MCF 10A (cell line): Measurements from ENCODE around the gene GREB1. TPM values are rescaled to one million over a fixed set of nuclear protein-coding genes. Genes with fewer than 3 reads are reported as not detected.

Source experiments
- BruUV-seq: library from RNA; stranded (reverse); fragments of 400-500 nt; replicated peaks from 2 replicates; lab custom pipeline; 2021; lab: Mats Ljungman, UMichigan
- CTCF ChIA-PET: fragments of 300-600 bp; sonication (Branson Sonifier 250); formaldehyde crosslinking; extraction: SDS; loops from one replicate; lab custom pipeline; 2021; ENCODE audit warnings: antibody characterized with exemption, inconsistent platforms; lab: Yijun Ruan, JAX
- POLR2A ChIA-PET: fragments of 300-600, 350-650 bp; sonication (Branson Sonifier 250); formaldehyde crosslinking; extraction: SDS; loops from one replicate; lab custom pipeline; 2020; ENCODE audit warnings: antibody characterized with exemption, inconsistent platforms; lab: Yijun Ruan, JAX
- DNase-seq: peaks from one replicate; pipeline ENCODE4 v3.0.0-alpha.2; 2018; ENCODE audit not compliant: unreplicated experiment
- H3K27ac Mint-ChIP-seq: one replicate; pipeline ENCODE4 v1.8.0; 2022; ENCODE audit warnings: mild to moderate bottlenecking, low read depth, mixed read lengths; ENCODE audit not compliant: unreplicated experiment
- H3K27me3 Mint-ChIP-seq: one replicate; pipeline ENCODE4 v1.8.0; 2022; ENCODE audit warnings: mixed read lengths; ENCODE audit not compliant: insufficient read depth, unreplicated experiment
- H3K36me3 Mint-ChIP-seq: one replicate; pipeline ENCODE4 v1.8.0; 2022; ENCODE audit warnings: mild to moderate bottlenecking, moderate library complexity, mixed read lengths; ENCODE audit not compliant: insufficient read depth, unreplicated experiment
- H3K4me1 Mint-ChIP-seq: one replicate; pipeline ENCODE4 v1.8.0; 2022; ENCODE audit warnings: mixed read lengths; ENCODE audit not compliant: insufficient read depth, unreplicated experiment
- H3K4me3 Mint-ChIP-seq: one replicate; pipeline ENCODE4 v1.8.0; 2022; ENCODE audit warnings: mild to moderate bottlenecking, moderate library complexity, mixed read lengths; ENCODE audit not compliant: unreplicated experiment
- H3K9me3 Mint-ChIP-seq: one replicate; pipeline ENCODE4 v1.8.0; 2022; ENCODE audit warnings: mixed read lengths; ENCODE audit not compliant: unreplicated experiment
- intact Hi-C: fragments of 100-400 bp; cut with micrococcal nuclease; formaldehyde crosslinking; loops from 2 replicates; pipeline ENCODE4 v1.14.1; 2022
- total RNA-seq: library from RNA; stranded (reverse); gene quantifications from 2 replicates; pipeline ENCODE4 v1.2.3, GENCODE V29; 2022
- TF ChIP-seq, protein P1 (sequence below): fragments of 200-600 bp; IDR thresholded peaks from one replicate; pipeline ENCODE4 v1.8.0; 2022; ENCODE audit warnings: antibody characterized with exemption, mild to moderate bottlenecking; ENCODE audit not compliant: unreplicated experiment

Gene GREB1
- total RNA-seq, 1 experiment from 2014 or later, result 1.7 TPM

DNA sequence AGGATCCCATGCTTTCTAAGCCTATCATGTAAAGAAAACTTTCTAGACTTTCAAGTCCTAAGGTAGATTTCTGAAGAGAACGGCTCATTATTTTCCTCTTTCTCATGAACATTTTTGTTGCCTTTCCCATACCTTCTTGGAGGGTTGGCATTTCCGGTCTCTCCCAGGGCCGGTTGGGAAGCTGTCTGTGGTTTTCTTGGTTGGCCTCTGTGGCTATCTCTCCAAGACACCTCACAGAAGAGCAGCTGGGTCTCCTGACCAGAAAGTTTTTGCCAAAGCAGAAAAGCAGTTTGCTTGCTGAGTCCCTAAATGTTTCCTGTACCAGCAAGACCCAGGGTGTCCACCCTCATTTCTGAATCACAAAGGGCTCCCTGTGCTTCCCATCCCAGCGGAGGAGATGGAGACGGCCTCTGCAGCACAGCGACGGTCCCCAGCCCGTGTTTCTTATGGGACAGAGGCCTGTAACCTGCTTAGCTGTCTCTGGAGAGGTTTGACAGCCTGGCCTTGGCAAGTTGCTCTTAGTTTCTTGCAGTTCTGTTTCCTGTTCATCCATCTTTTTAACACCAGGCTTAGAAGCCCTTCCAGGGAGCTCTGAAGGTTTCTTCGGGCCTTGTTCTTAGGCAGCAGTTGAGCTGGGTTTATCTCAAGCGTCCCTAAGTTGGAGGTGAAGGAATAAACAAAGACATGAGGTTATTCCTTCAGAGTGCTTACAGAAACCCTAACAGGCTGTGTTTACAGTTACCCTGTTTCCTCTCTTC is 39.8 kb downstream of the GREB1 start:
- intact Hi-C loops, result no loop called here
- CTCF ChIA-PET, result interaction anchor here (0.6 to 2.7 kb wide), 4 partner anchors 10 to 206 kb away, joined by 3 to 31 read pairs (median 4); partner anchors contain the start of gene GREB1
- H3K27ac Mint-ChIP-seq, result no peak overlapping the region

DNA sequence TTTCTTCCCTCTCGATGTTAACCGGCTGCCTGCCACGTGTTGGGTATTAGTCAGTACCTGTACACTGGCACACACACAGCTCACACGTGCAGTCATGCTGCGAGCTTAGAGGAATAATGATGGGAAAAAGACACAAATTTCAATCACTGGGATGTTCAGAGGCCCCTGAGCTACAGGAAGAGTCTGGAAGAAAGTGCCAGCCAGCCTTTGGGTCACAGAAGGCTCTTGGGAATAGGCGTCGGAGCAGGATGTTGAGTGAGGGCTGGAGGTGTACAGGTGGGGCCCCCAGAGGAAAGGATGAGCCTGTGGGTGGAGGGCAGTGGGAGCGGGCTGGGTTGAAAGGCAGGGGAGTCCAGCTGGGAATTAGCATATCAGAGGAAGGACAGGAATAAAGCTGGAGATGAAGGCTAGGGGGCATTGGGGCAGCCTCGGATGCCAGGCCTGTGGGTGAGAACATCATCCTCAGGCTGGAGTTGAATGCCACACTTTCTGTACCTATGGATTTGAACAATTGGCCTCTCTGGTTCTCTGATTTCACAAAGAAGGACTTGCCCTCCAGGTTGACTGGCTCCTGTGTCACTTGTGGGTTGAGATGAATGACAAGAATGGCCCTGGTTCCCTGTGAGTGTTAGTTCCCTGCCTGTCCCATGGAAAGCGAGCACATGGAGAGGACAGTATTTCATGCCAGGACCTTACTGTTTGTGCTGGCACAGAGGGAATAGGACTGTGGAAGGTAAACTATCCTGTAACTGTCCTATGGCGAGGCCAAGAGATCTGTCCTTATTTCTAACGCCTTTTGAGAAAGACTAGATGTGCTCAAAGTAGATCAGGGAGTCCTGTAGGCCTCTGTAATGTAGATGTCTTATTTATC is 40.6 kb downstream of the GREB1 start:
- ChIA-PET POLR2A (interaction anchor here (0.7 kb wide), 1 partner anchor 76 kb away, joined by 3 read pairs; no protein-coding TSS in a partner anchor), CTCF (interaction anchor here (1.8 to 2.7 kb wide), 2 partner anchors 9 to 40 kb away, joined by 4 to 31 read pairs; partner anchors contain the start of gene GREB1)
- BruUV-seq, result no TSS peak
- no peak for DNase-seq
- intact Hi-C loops, result no loop called here
- Mint-ChIP-seq H3K36me3 (no peaks in the 10 kb centered on the region), H3K27me3 (no peaks in the 10 kb centered on the region), H3K27ac (no peak overlapping the region), H3K4me3 (no peak overlapping the region), H3K4me1 (peaks cover 7% of the 10 kb centered on the region), H3K9me3 (no peaks in the 10 kb centered on the region)
- TF ChIP-seq, protein P1, sequence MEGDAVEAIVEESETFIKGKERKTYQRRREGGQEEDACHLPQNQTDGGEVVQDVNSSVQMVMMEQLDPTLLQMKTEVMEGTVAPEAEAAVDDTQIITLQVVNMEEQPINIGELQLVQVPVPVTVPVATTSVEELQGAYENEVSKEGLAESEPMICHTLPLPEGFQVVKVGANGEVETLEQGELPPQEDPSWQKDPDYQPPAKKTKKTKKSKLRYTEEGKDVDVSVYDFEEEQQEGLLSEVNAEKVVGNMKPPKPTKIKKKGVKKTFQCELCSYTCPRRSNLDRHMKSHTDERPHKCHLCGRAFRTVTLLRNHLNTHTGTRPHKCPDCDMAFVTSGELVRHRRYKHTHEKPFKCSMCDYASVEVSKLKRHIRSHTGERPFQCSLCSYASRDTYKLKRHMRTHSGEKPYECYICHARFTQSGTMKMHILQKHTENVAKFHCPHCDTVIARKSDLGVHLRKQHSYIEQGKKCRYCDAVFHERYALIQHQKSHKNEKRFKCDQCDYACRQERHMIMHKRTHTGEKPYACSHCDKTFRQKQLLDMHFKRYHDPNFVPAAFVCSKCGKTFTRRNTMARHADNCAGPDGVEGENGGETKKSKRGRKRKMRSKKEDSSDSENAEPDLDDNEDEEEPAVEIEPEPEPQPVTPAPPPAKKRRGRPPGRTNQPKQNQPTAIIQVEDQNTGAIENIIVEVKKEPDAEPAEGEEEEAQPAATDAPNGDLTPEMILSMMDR, result no peak

More for the DNA sequence above, 39.8 kb downstream of the GREB1 start:
- TF ChIP-seq, protein P1, result no peak
- H3K36me3 Mint-ChIP-seq, result no peaks in the 10 kb centered on the region
- peak; percentile 33 for DNase-seq
- H3K4me3 Mint-ChIP-seq, result no peak overlapping the region
- POLR2A ChIA-PET, result interaction anchor here (0.7 kb wide), 1 partner anchor 75 kb away, joined by 3 read pairs; no protein-coding TSS in a partner anchor
- no peaks in the 10 kb centered on the region for H3K27me3 Mint-ChIP-seq
- H3K9me3 Mint-ChIP-seq, result no peaks in the 10 kb centered on the region
- H3K4me1 Mint-ChIP-seq, result peaks cover 7% of the 10 kb centered on the region
- BruUV-seq, result no TSS peak

DNA sequence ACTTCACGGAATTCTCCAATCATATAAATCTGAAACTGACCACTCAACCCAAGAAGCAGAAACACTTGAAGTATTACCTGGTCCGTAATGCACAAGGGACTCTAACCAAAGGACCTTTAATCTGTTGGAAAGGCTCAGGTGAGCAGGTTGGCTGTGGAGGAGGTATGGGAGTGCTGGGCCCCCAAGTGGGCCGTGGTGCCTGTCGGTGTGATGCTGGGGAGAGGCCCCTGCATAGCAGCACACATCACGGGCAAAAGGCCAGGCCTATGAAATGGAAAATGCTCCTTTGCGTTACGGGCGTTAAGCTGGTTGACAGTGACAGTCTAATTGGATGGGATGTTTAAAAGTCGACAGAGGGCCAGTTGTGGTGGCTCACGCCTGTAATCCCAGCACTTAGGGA is 42.6 kb downstream of the GREB1 start:
- Mint-ChIP-seq H3K27ac (no peak overlapping the region), H3K36me3 (no peaks in the 10 kb centered on the region), H3K4me1 (peaks cover 7% of the 10 kb centered on the region), H3K4me3 (no peak overlapping the region), H3K9me3 (no peaks in the 10 kb centered on the region), H3K27me3 (no peaks in the 10 kb centered on the region)
- intact Hi-C loops, result no loop called here
- ChIA-PET POLR2A (no interaction called here), CTCF (interaction anchor here (1.4 kb wide), 1 partner anchor 8 kb away, joined by 3 read pairs; no protein-coding TSS in a partner anchor)
- BruUV-seq, result no TSS peak
- no peak for DNase-seq
- TF ChIP-seq, protein P1, result no peak
